ENCODE measurements around the gene PSMB5.

Gene PSMB5

DNA sequence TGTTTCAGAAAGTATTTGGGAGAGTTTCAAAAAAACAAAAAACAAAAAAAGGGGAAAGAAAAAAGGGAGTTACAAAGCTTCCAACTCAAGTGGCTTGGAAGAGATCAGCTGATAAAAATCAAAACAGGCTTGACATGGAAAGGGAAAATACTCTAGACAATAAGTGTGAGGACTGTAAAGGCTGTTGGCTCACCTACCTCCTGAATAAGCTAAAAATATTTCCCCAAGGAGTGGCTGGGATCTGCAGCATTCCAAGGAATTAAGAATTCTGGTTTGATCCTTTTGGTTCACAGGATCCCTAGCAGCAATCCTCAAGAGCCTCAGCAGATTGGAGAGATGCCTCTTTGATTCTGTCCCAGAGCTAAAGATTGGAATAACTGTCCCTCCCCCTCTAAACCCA lies 41.2 kb downstream of the PSMB5 start:
- H3K9me3 ChIP-seq (ENCODE audit: control insufficient read depth in 1 of 2, low read length in 2 of 2), result no peaks in the 10 kb centered on the region
- no peak overlapping the region for H3K4me3 ChIP-seq (ENCODE audit: low read depth in 1 of 2, low read length in 2 of 2)
- H3K27ac ChIP-seq (ENCODE audit: low read depth, low read length), result no peak overlapping the region
- no peaks in the 10 kb centered on the region for H3K4me1 ChIP-seq (ENCODE audit: control insufficient read depth in 1 of 2, insufficient read depth in 2 of 2, low read length in 2 of 2)
- peaks cover 0 to 4% of the 10 kb centered on the region in 2 donors for H3K36me3 ChIP-seq (ENCODE audit: control insufficient read depth in 1 of 2, insufficient read depth in 2 of 2, low read length in 2 of 2)
- H3K27me3 ChIP-seq (ENCODE audit: control insufficient read depth in 1 of 2, insufficient read depth in 2 of 2, low read length in 2 of 2), result no peaks in the 10 kb centered on the region
- H3K9ac ChIP-seq (ENCODE audit: low read depth in 1 of 2, low read length in 2 of 2), result no peak overlapping the region

DNA sequence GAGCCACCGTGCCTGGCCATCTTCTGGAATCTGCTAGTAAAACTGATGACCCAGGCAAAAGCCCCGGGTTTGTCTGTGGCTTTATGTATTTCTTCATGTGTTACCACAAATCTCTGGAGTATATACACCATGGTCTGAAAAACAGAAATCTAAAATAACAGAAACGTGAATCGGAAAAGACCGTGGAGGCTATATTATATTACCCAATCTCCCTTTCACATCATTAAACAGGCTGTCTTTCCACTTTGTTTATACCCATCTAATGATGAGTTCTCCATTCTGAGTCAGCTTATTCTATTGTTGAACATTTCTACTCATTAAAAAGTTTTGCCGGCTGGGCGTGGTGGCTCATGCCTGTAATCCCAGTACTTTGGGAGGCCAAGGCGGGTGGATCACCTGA lies 42.8 kb downstream of the PSMB5 start:
- Histone ChIP-seq H3K4me3 (ENCODE audit: low read depth in 1 of 2, low read length in 2 of 2) (no peak overlapping the region), H3K4me1 (ENCODE audit: control insufficient read depth in 1 of 2, insufficient read depth in 2 of 2, low read length in 2 of 2) (no peaks in the 10 kb centered on the region), H3K9ac (ENCODE audit: low read depth in 1 of 2, low read length in 2 of 2) (no peak overlapping the region), H3K9me3 (ENCODE audit: control insufficient read depth in 1 of 2, low read length in 2 of 2) (no peaks in the 10 kb centered on the region), H3K27me3 (ENCODE audit: control insufficient read depth in 1 of 2, insufficient read depth in 2 of 2, low read length in 2 of 2) (no peaks in the 10 kb centered on the region), H3K36me3 (ENCODE audit: control insufficient read depth in 1 of 2, insufficient read depth in 2 of 2, low read length in 2 of 2) (peaks cover 0 to 10% of the 10 kb centered on the region in 2 donors), H3K27ac (ENCODE audit: low read depth, low read length) (no peak overlapping the region)

DNA sequence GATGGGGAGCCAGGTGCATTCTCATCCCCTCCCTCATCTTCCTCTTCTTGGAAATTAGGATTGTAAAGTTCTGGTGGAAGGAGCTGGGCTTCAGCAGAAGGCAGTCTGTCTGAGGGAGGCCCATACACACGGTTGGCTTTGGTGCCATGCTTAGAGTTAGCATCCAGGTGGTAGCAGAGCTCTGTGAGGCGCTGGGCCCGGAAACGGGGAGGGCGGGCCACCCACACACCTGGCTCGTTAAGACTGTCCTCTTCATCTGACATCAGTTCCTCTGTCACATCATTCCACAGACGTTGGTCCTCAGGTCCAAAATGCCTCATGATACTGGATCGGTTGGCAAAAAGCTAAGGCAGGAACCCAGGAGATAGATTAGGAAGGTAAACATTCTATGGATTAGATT lies 47.4 kb downstream of the PSMB5 start:
- Histone ChIP-seq H3K4me1 (ENCODE audit: control insufficient read depth in 1 of 2, insufficient read depth in 2 of 2, low read length in 2 of 2) (peaks cover 7% of the 10 kb centered on the region in 2 donors), H3K27me3 (ENCODE audit: control insufficient read depth in 1 of 2, insufficient read depth in 2 of 2, low read length in 2 of 2) (no peaks in the 10 kb centered on the region), H3K4me3 (ENCODE audit: low read depth in 1 of 2, low read length in 2 of 2) (no peak overlapping the region), H3K9ac (ENCODE audit: low read depth in 1 of 2, low read length in 2 of 2) (no peak overlapping the region), H3K36me3 (ENCODE audit: control insufficient read depth in 1 of 2, insufficient read depth in 2 of 2, low read length in 2 of 2) (peaks cover 0 to 6% of the 10 kb centered on the region in 2 donors), H3K9me3 (ENCODE audit: control insufficient read depth in 1 of 2, low read length in 2 of 2) (no peaks in the 10 kb centered on the region), H3K27ac (ENCODE audit: low read depth, low read length) (no peak overlapping the region)

DNA sequence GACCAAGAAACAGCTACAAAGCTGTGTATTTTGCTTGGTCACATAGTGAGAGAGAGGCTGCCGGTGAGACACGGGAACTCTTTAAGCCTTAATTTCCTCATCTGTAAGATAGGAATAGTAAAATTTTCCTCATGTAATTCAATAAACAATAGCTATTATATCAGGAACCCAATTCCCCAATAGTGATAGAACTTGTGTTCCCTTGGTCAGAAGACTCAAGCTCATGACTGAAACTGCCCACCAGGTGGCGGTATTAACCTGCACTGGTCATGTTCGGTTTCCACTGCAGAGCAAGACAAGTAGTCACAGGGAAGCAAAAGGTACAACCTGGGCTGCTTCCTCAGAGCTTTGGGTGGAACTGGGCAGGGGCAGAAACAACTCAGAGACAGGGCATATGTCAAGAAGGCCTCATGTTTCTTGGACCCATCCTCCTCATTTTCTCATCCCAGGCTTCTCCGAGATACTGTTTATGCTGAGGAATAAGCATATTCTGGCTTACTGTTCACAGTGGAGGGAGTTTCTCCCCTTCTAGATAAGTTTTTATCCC lies 48.1 kb downstream of the PSMB5 start:
- no peak overlapping the region for H3K4me3 ChIP-seq (ENCODE audit: low read depth in 1 of 2, low read length in 2 of 2)
- peaks cover 7 to 12% of the 10 kb centered on the region in 2 donors for H3K4me1 ChIP-seq (ENCODE audit: control insufficient read depth in 1 of 2, insufficient read depth in 2 of 2, low read length in 2 of 2)
- H3K9ac ChIP-seq (ENCODE audit: low read depth in 1 of 2, low read length in 2 of 2), result no peak overlapping the region
- H3K36me3 ChIP-seq (ENCODE audit: control insufficient read depth in 1 of 2, insufficient read depth in 2 of 2, low read length in 2 of 2), result peaks cover 0 to 6% of the 10 kb centered on the region in 2 donors
- no peak overlapping the region for H3K27ac ChIP-seq (ENCODE audit: low read depth, low read length)
- H3K9me3 ChIP-seq (ENCODE audit: control insufficient read depth in 1 of 2, low read length in 2 of 2), result no peaks in the 10 kb centered on the region
- H3K27me3 ChIP-seq (ENCODE audit: control insufficient read depth in 1 of 2, insufficient read depth in 2 of 2, low read length in 2 of 2), result peaks cover 3 to 4% of the 10 kb centered on the region in 2 donors

DNA sequence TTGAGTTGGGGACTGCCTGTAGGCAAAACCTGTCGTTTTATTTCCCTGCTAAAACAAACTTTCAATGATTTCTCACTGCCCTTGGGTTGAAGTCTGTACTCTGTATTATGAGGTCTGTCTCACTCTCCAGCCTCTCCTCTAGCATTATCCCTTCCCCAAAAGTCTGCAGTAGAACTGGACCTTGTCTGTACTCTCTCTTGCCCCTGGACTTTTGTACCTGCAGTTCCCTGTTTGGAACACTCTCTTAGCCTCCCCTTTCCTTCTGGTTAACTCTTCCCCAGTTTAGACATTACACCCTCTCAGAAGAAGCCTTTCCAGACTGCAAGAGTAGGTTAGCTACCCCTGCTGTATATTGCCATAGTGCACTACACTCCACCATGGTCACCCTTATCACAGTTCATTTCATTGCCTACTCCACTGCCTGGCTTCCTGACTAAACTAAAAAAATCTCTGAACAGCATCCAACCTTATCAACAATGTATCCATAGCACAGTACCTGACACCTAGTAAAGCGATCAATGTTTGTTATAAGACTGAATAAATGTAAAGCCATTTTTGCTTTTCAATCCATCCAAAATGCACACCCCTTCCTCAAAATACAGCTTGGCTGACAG lies 48.7 kb downstream of the PSMB5 start:
- Histone ChIP-seq H3K9ac (ENCODE audit: low read depth in 1 of 2, low read length in 2 of 2) (no peak overlapping the region), H3K36me3 (ENCODE audit: control insufficient read depth in 1 of 2, insufficient read depth in 2 of 2, low read length in 2 of 2) (peaks cover 0 to 6% of the 10 kb centered on the region in 2 donors)

DNA sequence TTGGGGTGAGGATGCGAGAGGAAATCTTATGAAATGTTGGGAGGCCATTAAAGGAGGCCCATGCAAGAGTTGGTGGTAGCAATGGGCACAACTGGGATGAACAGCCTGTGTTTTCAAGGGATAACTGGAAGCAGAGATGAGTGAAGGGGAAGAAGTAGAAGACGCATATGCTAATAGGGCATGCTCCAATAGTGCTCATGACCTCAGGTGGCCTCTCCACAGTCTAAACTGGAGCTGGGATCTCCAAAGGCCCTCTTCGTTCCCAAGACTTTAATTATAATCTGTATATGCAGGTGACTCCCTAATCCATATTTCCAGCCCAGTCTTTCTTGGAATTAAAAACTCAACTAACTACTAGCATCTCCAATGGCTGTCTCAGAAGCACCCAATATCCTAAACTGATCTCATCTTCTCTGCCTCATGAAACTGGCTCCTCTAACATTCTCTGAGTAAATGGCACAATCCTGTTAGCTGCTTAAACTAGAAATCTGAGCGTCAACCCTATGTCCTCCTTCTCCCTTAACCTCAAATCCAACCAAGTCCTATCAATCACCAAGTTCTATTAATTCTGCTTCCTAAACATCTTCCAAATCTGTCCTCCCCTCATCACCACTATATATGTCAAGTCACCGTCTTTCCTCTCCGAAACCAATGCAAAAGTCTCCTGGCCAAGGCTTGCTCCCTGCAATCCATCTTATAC lies 49.6 kb downstream of the PSMB5 start:
- Histone ChIP-seq H3K27ac (ENCODE audit: low read depth, low read length) (no peak overlapping the region), H3K36me3 (ENCODE audit: control insufficient read depth in 1 of 2, insufficient read depth in 2 of 2, low read length in 2 of 2) (peaks cover 0 to 6% of the 10 kb centered on the region in 2 donors)

More for the DNA sequence above, 48.7 kb downstream of the PSMB5 start:
- peaks cover 6 to 10% of the 10 kb centered on the region in 2 donors for H3K27me3 ChIP-seq (ENCODE audit: control insufficient read depth in 1 of 2, insufficient read depth in 2 of 2, low read length in 2 of 2)
- no peak overlapping the region for H3K4me3 ChIP-seq (ENCODE audit: low read depth in 1 of 2, low read length in 2 of 2)
- H3K9me3 ChIP-seq (ENCODE audit: control insufficient read depth in 1 of 2, low read length in 2 of 2), result no peaks in the 10 kb centered on the region
- H3K27ac ChIP-seq (ENCODE audit: low read depth, low read length), result no peak overlapping the region
- peaks cover 7 to 12% of the 10 kb centered on the region in 2 donors for H3K4me1 ChIP-seq (ENCODE audit: control insufficient read depth in 1 of 2, insufficient read depth in 2 of 2, low read length in 2 of 2)

DNA sequence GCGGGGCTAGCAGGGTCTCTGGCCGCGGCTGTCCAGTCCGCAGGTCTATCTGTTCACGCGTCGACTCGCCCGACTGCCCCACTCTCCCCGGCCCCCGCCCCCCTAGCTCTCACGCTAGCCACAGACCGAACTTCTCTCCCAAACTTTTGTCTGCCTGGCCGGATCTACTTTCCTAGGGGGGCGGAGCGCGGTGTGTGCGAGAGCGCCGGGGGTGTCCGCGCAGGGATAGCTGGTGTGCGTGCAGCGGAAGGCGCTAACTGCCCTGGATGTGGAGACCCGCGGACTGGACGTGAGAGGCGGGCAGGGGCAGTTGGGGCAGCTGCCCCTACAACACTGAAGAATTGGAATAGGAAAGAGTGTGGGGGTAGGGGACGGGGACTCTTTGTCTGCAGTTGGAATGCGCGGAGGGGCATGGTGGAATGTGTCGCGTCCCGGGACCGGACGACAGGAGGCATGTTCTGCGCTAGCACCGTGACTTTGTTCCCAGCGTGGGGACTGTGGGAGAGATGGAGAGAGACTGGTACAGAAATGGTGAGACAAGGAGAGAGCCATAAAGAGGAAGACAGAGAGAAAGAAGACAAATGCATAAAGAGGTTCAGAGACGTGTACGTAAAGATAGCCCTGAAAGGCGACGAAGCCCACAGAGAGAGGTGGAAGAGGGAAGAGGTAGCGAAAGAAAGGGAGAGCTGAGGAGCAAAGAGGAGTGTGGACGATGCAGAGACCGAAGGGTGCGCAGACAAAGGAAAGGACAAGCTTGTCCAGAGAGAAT lies 52.0 kb downstream of the PSMB5 start, which contains the start of gene AJUBA:
AJUBA (minus strand) TSS at position 75 of the 769 bp plus-strand sequence. CDS start 285 bp downstream, outside the sequence.
- peak within 1 kb of the TSS; percentile 27 for H3K27ac ChIP-seq (ENCODE audit: low read depth, low read length)
- no peaks in the 10 kb centered on the region for H3K9me3 ChIP-seq (ENCODE audit: control insufficient read depth in 1 of 2, low read length in 2 of 2)
- H3K4me1 ChIP-seq (ENCODE audit: control insufficient read depth in 1 of 2, insufficient read depth in 2 of 2, low read length in 2 of 2), result peaks cover 33 to 37% of the 10 kb centered on the region in 2 donors
- peaks cover 0 to 6% of the 10 kb centered on the region in 2 donors for H3K36me3 ChIP-seq (ENCODE audit: control insufficient read depth in 1 of 2, insufficient read depth in 2 of 2, low read length in 2 of 2)
- peak within 1 kb of the TSS; percentile 24 to 86 for H3K9ac ChIP-seq (ENCODE audit: low read depth in 1 of 2, low read length in 2 of 2)
- H3K27me3 ChIP-seq (ENCODE audit: control insufficient read depth in 1 of 2, insufficient read depth in 2 of 2, low read length in 2 of 2), result peaks cover 6 to 12% of the 10 kb centered on the region in 2 donors
- H3K4me3 ChIP-seq (ENCODE audit: low read depth in 1 of 2, low read length in 2 of 2), result peak within 1 kb of the TSS; percentile 72 to 95

More for the DNA sequence above, 49.6 kb downstream of the PSMB5 start:
- Histone ChIP-seq H3K27me3 (ENCODE audit: control insufficient read depth in 1 of 2, insufficient read depth in 2 of 2, low read length in 2 of 2) (peaks cover 6 to 12% of the 10 kb centered on the region in 2 donors), H3K9me3 (ENCODE audit: control insufficient read depth in 1 of 2, low read length in 2 of 2) (no peaks in the 10 kb centered on the region), H3K4me1 (ENCODE audit: control insufficient read depth in 1 of 2, insufficient read depth in 2 of 2, low read length in 2 of 2) (peaks cover 13 to 16% of the 10 kb centered on the region in 2 donors), H3K4me3 (ENCODE audit: low read depth in 1 of 2, low read length in 2 of 2) (no peak overlapping the region), H3K9ac (ENCODE audit: low read depth in 1 of 2, low read length in 2 of 2) (no peak overlapping the region)

DNA sequence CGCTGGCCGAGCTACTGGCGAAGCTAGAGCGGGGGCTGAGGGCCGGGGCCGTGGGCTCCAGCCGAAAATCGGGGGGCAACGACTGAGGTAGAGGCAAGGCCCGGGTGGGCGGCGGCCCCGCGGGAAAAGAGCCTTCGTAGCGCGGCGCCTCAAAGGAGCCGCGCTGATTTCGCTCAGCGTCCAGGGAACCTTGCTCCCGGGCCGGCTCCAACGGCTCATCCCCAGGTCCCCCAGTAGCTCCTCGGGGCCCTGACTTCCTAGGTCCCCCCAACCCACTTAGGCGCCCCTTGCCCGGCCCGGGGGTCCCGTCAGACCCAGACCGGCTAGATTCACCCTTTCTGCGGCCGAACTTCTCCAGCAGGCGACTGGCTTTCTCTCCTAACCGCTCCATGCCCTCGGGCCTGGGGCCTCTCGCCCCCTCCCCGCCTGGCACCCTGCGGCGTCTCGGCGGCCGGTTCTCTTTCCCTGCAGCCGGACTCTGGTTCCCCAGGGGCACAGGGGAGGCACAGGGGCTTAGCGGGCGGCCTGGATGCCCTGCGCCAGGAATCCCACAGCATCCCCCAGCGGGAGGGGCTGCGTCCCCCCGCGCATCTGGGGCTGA lies 52.7 kb downstream of the PSMB5 start:
- no peaks in the 10 kb centered on the region for H3K9me3 ChIP-seq (ENCODE audit: control insufficient read depth in 1 of 2, low read length in 2 of 2)
- peaks cover 40 to 44% of the 10 kb centered on the region in 2 donors for H3K4me1 ChIP-seq (ENCODE audit: control insufficient read depth in 1 of 2, insufficient read depth in 2 of 2, low read length in 2 of 2)
- peak overlapping the region; percentile 72 to 95 for H3K4me3 ChIP-seq (ENCODE audit: low read depth in 1 of 2, low read length in 2 of 2)
- peaks cover 6 to 12% of the 10 kb centered on the region in 2 donors for H3K27me3 ChIP-seq (ENCODE audit: control insufficient read depth in 1 of 2, insufficient read depth in 2 of 2, low read length in 2 of 2)
- peak overlapping the region; percentile 24 to 51 for H3K9ac ChIP-seq (ENCODE audit: low read depth in 1 of 2, low read length in 2 of 2)
- H3K27ac ChIP-seq (ENCODE audit: low read depth, low read length), result peak overlapping the region; percentile 27
- peaks cover 0 to under 1% of the 10 kb centered on the region in 2 donors for H3K36me3 ChIP-seq (ENCODE audit: control insufficient read depth in 1 of 2, insufficient read depth in 2 of 2, low read length in 2 of 2)

DNA sequence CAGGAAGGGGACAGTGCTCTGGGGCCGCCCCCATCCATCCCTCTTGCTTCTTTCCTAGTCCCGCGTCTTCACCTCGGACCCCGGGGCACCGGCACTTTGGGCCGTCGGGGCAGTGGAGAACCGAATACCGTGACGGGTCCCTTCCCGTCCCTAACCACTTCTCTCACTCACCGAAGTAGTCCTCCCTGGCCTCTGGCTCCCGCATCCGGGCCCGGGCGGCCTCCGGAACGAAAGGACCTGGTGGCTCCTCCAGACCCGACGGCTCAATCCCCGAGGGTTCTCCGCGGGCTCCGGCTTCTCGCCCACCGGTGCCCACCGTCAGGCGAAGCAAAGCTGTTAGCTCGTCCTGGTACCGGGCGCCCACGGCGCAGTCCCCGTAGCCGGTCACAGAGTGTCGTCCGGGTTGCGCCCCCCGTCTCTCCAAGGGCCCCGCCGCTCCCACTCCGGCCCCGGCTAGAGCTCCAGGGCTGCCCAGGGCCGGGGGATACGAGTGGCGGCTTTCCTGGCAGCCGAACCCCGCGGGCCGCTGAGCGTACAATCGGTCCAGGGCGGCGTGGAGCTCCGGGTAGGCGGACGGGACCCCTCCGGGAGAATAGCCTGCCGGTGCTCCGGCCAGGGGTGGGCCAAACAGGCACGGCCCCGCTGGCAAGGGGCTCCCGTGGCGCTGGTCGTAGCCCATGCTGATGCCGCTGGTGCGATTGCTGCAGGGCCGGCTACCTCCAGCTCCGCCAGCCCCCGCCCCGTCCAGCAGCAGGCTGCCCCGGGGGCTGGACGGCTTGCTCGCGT lies 53.4 kb downstream of the PSMB5 start:
- Histone ChIP-seq H3K27ac (ENCODE audit: low read depth, low read length) (no peak overlapping the region), H3K36me3 (ENCODE audit: control insufficient read depth in 1 of 2, insufficient read depth in 2 of 2, low read length in 2 of 2) (no peaks in the 10 kb centered on the region), H3K9me3 (ENCODE audit: control insufficient read depth in 1 of 2, low read length in 2 of 2) (no peaks in the 10 kb centered on the region), H3K9ac (ENCODE audit: low read depth in 1 of 2, low read length in 2 of 2) (peak overlapping the region in 1 of 2 donors; percentile 51), H3K4me3 (ENCODE audit: low read depth in 1 of 2, low read length in 2 of 2) (peak overlapping the region; percentile 42 to 95), H3K27me3 (ENCODE audit: control insufficient read depth in 1 of 2, insufficient read depth in 2 of 2, low read length in 2 of 2) (peaks cover 6 to 12% of the 10 kb centered on the region in 2 donors), H3K4me1 (ENCODE audit: control insufficient read depth in 1 of 2, insufficient read depth in 2 of 2, low read length in 2 of 2) (peaks cover 47 to 51% of the 10 kb centered on the region in 2 donors)

Measured in duodenal mucosa (tissue), 2 donors.